ENCODE data around the gene GRAMD2A. TPM values are rescaled to one million over a fixed set of nuclear protein-coding genes. Genes with fewer than 3 reads are reported as not detected.

Gene GRAMD2A
- total RNA-seq, 1 donor from 2014 or later = 2.6 TPM

- Mint-ChIP-seq H3K27ac (no peak overlapping the region), H3K4me1 (peaks cover 2% of the 10 kb centered on the region), H3K9me3 (no peaks in the 10 kb centered on the region), H3K27me3 (ENCODE audit: low read depth) (no peaks in the 10 kb centered on the region), H3K36me3 (no peaks in the 10 kb centered on the region), H3K4me3 (no peak overlapping the region)
- TF ChIP-seq, protein P1, sequence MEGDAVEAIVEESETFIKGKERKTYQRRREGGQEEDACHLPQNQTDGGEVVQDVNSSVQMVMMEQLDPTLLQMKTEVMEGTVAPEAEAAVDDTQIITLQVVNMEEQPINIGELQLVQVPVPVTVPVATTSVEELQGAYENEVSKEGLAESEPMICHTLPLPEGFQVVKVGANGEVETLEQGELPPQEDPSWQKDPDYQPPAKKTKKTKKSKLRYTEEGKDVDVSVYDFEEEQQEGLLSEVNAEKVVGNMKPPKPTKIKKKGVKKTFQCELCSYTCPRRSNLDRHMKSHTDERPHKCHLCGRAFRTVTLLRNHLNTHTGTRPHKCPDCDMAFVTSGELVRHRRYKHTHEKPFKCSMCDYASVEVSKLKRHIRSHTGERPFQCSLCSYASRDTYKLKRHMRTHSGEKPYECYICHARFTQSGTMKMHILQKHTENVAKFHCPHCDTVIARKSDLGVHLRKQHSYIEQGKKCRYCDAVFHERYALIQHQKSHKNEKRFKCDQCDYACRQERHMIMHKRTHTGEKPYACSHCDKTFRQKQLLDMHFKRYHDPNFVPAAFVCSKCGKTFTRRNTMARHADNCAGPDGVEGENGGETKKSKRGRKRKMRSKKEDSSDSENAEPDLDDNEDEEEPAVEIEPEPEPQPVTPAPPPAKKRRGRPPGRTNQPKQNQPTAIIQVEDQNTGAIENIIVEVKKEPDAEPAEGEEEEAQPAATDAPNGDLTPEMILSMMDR (IDR thresholded peaks at IDR 0.05; ENCODE audit: unreplicated experiment) = no peak
- DNase-seq (ENCODE audit: low spot score in 2 of 2, unreplicated experiment in 2 of 2) = no peak
These were observed 69.8 kb downstream of the GRAMD2A start for GRCh38 chr15:72127724-72128322.

DNA sequence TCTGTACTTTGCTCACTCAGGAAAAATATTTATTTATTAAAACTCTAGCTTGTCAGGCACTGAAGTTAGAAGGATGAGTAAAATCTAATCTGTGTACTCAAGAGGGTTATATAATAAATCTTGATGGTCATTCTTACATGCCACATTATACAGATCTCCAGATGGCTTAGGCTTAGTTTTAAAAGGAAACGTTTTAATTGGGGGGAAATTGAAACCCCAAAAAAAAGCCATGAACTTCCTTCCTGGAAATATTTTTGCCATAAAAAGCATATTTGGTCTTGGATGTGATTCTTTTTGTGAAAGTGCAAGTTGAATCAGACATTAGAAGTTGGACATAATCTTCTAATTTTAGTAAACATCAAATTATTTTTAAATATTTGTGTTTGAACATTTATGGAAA is 73.4 kb downstream of the GRAMD2A start:
- TF ChIP-seq, protein P1 (IDR thresholded peaks at IDR 0.05; ENCODE audit: unreplicated experiment) = no peak

DNA sequence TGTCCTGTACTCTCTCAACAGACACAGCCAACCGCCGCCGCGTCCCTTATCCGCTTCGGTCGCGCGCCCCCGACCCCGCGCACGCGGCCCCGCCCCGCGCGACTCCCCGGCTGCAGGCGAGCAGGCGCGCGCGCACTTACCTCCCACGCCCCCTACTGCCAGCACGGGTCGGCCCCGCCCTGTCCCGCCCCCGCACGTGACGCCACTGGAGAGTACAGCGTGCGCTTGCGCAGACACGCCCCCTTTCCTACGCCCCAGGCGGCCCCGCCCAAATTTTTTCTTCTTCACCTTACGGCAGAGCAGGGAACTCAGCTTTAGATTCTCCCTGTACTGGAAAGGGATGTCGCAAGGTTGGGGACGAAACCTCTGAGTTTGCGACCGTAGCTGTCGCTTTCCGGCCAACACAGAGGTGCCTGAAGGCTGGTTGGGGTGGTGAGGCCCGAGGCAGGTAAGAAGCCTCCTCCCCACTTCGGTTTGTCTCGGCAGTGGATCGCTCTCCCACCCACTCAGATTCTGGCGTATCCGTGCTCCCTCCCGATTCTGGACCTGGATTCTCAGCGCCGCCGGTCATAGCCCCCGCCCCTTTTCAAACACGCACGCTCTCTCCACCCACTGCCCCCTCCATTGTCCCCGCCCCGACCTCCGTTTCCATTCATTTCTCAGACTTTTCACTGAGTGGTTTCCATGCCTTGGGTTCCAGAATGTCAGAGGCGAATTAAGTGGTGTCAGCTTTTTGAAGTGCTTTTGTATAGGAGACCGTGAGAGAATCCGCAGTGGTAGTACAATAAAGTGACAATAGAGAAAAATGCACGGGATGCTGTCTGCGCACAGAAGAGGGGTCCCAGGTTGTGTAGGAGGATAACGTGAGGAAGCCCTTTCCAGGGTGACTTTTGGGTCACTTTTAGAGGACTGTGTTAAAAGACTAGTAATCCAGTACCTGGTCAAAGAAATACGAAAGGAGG is 79.3 kb downstream of the GRAMD2A start, which contains the start of the genes MYO9A and SENP8:
TSS of gene MYO9A (minus strand) at position 134 of the 962 bp plus-strand sequence. CDS start 71,587 bp downstream, outside the sequence.
TSS of gene SENP8 (plus strand) at position 387 of the 962 bp plus-strand sequence. CDS start 21,221 bp downstream, outside the sequence.
- TF ChIP-seq, protein P1 (IDR thresholded peaks at IDR 0.05; ENCODE audit: unreplicated experiment) = peak; percentile 19
- Mint-ChIP-seq H3K27me3 (ENCODE audit: low read depth) (no peaks in the 10 kb centered on the region), H3K27ac (peak within 1 kb of the TSS; percentile 100), H3K4me1 (peaks cover 46% of the 10 kb centered on the region), H3K9me3 (no peaks in the 10 kb centered on the region), H3K36me3 (no peaks in the 10 kb centered on the region), H3K4me3 (peak within 1 kb of the TSS; percentile 95)
- DNase-seq (ENCODE audit: low spot score in 2 of 2, unreplicated experiment in 2 of 2) = peak; percentile 98 to 99

More for the DNA sequence above, 73.4 kb downstream of the GRAMD2A start:
- Mint-ChIP-seq H3K4me3 (no peak overlapping the region), H3K36me3 (no peaks in the 10 kb centered on the region), H3K27me3 (ENCODE audit: low read depth) (no peaks in the 10 kb centered on the region), H3K27ac (no peak overlapping the region), H3K4me1 (peaks cover 9% of the 10 kb centered on the region), H3K9me3 (no peaks in the 10 kb centered on the region)
- DNase-seq (ENCODE audit: low spot score in 2 of 2, unreplicated experiment in 2 of 2) = no peak

GRCh38 chr15:72117486-72118016 is 80.0 kb downstream of the GRAMD2A start:
- Mint-ChIP-seq H3K4me1 (peaks cover 51% of the 10 kb centered on the region), H3K4me3 (peak overlapping the region; percentile 95), H3K27me3 (ENCODE audit: low read depth) (no peaks in the 10 kb centered on the region), H3K27ac (peak overlapping the region; percentile 97), H3K9me3 (no peaks in the 10 kb centered on the region), H3K36me3 (no peaks in the 10 kb centered on the region)
- peak in 1 of 2 experiments; percentile 54 for DNase-seq (ENCODE audit: low spot score in 2 of 2, unreplicated experiment in 2 of 2)
- TF ChIP-seq, protein P1 (IDR thresholded peaks at IDR 0.05; ENCODE audit: unreplicated experiment) = no peak

DNA sequence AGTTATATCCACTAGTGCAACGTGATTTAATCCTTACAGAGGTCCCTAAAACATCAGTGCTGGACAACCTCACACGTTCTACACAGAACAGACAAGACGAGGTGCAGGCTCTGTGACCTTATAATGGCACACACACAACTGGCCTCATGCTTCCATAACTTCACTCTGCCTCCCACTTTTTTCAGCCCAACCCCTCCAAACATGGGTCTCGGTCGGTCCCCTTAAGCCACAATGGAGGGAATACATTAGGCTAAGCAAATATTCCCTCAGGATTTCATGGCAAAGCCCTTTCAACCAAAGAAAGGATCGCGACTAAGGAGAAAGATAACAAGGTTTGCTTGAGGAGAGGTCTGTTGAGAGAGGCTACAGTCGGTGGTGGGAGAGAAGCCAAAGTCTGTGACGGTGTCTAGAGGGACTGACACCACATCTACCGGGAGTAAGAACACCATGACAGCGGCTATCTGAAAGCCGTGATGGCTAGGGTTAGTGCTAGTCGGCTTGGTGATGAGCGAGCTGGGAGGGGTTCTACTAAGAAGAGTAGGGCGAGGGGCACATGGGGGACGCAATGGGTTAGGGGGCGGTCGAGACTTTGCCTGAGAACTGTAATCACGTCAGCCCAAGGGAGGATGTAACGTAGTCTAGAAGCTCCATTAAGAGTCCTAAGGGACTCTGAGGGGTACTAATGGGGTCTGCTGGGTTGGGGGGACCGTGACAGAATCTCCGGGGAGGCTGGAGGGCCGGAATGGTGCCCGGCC is 80.7 kb downstream of the GRAMD2A start:
- H3K4me1 Mint-ChIP-seq = peaks cover 56% of the 10 kb centered on the region
- no peaks in the 10 kb centered on the region for H3K9me3 Mint-ChIP-seq
- DNase-seq (ENCODE audit: low spot score in 2 of 2, unreplicated experiment in 2 of 2) = peak in 1 of 2 experiments; percentile 24
- TF ChIP-seq, protein P1 (IDR thresholded peaks at IDR 0.05; ENCODE audit: unreplicated experiment) = no peak
- H3K36me3 Mint-ChIP-seq = no peaks in the 10 kb centered on the region
- H3K27me3 Mint-ChIP-seq (ENCODE audit: low read depth) = no peaks in the 10 kb centered on the region
- H3K27ac Mint-ChIP-seq = peak overlapping the region; percentile 97
- H3K4me3 Mint-ChIP-seq = peak overlapping the region; percentile 95
